GM19239 (cell line): Measurements from ENCODE around the gene ZCCHC17.

ENCODE experiments used
- DNase-seq: peaks from one replicate; pipeline ENCODE4 v3.0.0; 2011; ENCODE audit warnings: low spot score; ENCODE audit not compliant: insufficient read length
- FAIRE-seq: peaks from 2 replicates; lab custom pipeline; 2011; peaks lifted over from hg19 to GRCh38; lab: Jason Lieb, UNC

The ZCCHC17 gene

GRCh38 chr1:31366796-31367195, 70.0 kb downstream of the ZCCHC17 start:
- DNase-seq = no peak

GRCh38 chr1:31368611-31369107, 71.8 kb downstream of the ZCCHC17 start:
- DNase-seq (no peak), FAIRE-seq (no peak)

More at GRCh38 chr1:31366796-31367195, 70.0 kb downstream of the ZCCHC17 start:
- FAIRE-seq = no peak

GRCh38 chr1:31370021-31370420, 73.2 kb downstream of the ZCCHC17 start:
- DNase-seq = no peak
- FAIRE-seq = no peak

GRCh38 chr1:31370565-31370964, 73.7 kb downstream of the ZCCHC17 start:
- FAIRE-seq (no peak), DNase-seq (no peak)

GRCh38 chr1:31371121-31371959, 74.5 kb downstream of the ZCCHC17 start:
- DNase-seq (no peak), FAIRE-seq (no peak)

- no peak for FAIRE-seq
- no peak for DNase-seq
Measured at GRCh38 chr1:31372051-31372450, 75.2 kb downstream of the ZCCHC17 start.

GRCh38 chr1:31372751-31373055, 75.9 kb downstream of the ZCCHC17 start:
- DNase-seq = no peak
- no peak for FAIRE-seq

GRCh38 chr1:31373056-31373896, 76.4 kb downstream of the ZCCHC17 start, which contains the start of gene FABP3:
TSS of gene FABP3 (minus strand) at chr1:31373076. CDS start at chr1:31373014, 62 bp downstream.
- DNase-seq (peak; percentile 28), FAIRE-seq (peak; percentile 31)

GRCh38 chr1:31373897-31374486, 77.2 kb downstream of the ZCCHC17 start:
- DNase-seq (no peak), FAIRE-seq (no peak)

- no peak for FAIRE-seq
- no peak for DNase-seq
Measured at GRCh38 chr1:31374511-31375196, 77.8 kb downstream of the ZCCHC17 start.

GRCh38 chr1:31376375-31377134, 79.7 kb downstream of the ZCCHC17 start:
- no peak for DNase-seq
- no peak for FAIRE-seq

- FAIRE-seq (no peak), DNase-seq (no peak)
Measured at GRCh38 chr1:31377364-31377863, 80.6 kb downstream of the ZCCHC17 start.

- no peak for DNase-seq
- no peak for FAIRE-seq
Measured at GRCh38 chr1:31378001-31378400, 81.2 kb downstream of the ZCCHC17 start.

- FAIRE-seq = no peak
- no peak for DNase-seq
Measured at GRCh38 chr1:31380181-31380580, 83.3 kb downstream of the ZCCHC17 start.

- FAIRE-seq (no peak), DNase-seq (no peak)
Measured at GRCh38 chr1:31381394-31382294, 84.8 kb downstream of the ZCCHC17 start.

GRCh38 chr1:31382379-31382989, 85.7 kb downstream of the ZCCHC17 start:
- FAIRE-seq (no peak), DNase-seq (no peak)

GRCh38 chr1:31383967-31384366, 87.1 kb downstream of the ZCCHC17 start:
- DNase-seq (no peak), FAIRE-seq (no peak)
